GM18858 (cell line): ENCODE results near the gene SNRNP48.

Source experiments
- ATAC-seq: cut with Tn5 transposase; IDR thresholded peaks from one replicate; pipeline ENCODE4 v1.9.1; 2021; ENCODE audit not compliant: unreplicated experiment

SNRNP48 gene

DNA sequence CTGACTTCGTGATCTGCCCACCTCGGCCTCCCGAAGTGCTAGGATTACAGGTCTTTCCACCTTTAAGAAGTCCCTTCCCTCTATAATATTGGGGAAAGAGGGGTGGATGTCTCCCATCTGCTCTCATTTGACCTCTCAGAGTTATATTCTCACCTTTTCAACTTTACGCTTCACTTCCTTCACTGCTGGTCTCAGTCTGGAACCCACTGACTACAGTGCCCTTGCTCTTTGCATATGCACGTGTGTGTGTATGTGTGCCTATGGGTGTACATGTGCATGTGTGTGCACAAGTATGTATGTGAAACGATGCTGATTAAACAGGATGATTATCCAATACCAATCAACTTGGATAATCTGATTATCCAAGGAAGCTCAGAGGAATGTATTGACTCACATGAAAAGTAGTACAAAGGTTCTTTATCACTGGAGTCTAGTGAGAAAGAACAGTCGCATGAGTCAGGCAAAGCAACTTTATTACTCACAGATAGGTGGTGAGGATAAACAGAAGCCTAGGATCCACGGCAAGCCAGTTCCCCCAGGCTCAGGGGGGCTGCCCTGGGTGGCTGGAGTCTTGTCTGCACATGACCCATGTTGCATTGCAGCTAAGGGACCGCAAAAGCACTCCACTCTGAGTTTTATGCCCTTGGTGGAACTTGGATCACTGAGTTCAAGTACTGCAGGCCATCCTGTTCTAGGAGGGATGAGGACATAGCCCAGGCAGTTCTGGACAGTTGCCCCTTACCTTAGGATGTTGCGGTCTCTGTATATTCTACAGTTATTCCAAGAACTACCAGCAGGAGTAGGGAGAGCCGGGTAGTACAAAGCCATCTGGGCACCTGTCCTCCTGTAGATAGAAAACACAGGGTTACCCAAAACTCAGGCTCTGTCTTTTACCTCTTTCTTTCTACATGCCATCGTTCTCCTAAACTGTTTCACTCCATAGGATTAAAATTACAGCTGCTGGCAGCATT is 50.9 kb downstream of the SNRNP48 start:
- ATAC-seq, result no peak

DNA sequence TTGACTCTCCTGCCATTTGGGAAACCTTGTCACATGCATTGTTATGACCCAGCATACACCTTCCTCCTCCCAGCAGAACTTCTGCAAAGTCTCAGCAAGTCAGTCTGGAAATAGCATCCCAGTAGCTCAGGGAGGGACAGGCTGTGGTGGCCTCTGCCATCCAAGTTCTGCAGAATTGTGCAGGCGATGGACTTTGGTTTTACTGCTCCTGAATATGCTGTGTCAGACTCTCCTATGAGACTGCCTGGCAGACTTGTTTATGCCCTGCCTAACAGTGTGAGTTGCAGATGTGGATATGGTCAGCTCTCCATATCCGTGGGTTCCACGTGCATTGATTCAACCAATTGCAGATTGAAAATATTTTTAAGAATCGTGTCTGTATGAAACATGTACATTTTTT is 52.8 kb downstream of the SNRNP48 start:
- no peak for ATAC-seq

DNA sequence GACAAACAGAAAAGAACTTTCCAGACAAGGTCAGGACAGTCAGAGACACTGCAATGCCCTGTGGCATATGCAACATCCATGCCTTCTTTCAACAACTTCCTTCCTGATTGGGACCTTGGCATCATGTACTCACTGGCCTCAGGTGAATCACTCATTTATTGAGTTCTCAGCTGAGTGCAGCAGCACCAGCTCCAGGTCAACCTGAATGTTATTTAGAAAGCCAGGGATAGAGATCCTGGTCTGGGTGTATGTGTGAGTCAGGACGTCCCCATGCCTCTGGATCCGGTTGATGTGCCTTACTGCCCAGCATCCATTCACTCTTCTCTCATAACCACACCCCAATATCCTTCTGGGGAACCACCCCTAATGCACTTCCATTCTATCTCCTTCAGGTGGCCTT is 54.4 kb downstream of the SNRNP48 start:
- no peak for ATAC-seq

DNA sequence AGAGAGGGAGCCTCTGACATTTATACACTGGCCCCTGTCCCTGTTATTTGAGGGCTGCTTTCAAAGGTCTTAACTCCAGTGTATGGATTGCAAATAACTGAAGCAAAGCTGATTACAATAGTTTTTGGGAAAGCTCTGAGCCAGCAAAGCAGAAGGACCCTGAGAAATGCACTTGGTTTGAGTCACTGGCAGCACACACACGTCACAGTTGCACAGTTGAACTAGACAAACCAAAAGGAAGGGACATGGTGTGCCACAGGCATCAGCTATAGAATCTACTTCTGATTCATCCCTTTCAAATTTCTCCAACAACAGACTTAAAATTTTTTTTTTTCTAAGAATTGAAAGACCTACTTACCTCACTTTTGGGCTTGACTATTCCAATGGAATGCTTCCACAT is 56.4 kb downstream of the SNRNP48 start:
- ATAC-seq, result no peak

DNA sequence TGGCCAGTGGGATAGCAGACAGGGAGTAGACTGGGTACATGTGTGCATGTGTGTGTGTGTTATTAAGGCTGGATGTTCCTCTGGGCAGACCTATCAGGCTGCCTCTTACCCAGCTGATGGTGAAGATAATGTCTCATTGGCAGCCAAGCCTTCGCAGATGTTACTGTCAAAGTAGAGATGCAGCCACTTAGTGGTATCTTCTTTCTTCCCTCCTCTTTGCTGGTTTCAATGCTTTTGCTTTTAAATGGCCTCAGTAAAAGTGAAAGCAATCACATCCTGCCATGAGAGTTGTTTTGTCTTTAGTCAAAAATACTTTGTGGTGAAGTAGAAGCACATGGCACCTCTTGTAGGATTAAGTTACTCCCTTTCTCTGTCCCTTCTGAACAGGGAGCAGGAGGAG is 57.5 kb downstream of the SNRNP48 start:
- peak; percentile 73 for ATAC-seq

DNA sequence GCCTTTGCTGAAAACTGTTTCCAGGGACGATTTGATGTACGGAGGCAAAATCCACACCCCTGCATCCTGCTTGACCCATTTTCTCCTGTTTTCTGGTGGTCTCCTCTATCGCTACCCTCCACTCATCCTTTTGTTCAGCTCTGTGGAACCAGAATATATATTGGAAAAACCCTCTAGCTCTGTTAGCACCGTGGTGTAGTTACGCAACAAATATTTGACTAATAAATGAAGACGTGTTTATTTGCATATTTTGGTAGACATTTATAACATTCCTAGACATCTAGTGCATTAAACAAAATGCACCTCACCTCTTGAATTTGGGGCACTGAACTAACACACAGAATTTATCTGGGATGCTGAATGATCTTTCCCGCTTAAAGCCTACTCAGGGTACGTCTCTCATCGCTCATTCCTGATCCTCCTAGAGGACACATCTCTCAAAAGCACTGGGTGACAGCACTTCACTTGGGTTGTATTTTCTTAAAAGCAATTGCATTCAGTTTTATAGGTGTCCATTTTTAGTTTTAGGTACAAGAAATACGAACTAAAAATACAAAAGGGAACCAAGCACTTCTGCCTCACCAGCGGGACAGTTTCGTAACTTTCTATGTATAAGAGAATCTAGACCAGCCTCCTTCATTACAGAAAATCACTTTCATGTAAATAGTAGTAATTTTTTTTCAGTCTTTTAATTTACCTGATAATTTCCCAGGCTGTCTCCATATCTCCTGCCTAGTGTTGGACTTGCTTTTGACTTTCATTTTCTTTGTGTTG is 59.2 kb downstream of the SNRNP48 start:
- no peak for ATAC-seq

DNA sequence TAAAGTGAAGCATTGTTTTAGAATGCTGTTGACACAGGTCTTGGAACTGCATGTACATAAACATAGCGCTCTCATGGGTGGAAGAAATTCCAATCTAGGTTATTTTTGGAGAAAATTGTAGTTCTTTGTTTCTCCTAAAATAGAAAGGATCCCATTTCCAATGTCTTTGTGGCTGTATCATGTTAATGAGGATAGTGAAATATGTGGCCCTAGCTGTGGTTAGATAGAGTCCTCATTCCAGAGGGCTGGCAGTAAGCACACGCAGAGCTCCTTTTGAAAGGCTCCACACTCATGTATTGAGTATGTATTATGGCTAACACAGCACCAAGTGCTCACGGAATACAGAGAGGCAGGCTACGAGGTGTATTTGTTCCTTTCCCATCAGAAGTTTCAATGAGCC is 60.9 kb downstream of the SNRNP48 start:
- ATAC-seq, result no peak

DNA sequence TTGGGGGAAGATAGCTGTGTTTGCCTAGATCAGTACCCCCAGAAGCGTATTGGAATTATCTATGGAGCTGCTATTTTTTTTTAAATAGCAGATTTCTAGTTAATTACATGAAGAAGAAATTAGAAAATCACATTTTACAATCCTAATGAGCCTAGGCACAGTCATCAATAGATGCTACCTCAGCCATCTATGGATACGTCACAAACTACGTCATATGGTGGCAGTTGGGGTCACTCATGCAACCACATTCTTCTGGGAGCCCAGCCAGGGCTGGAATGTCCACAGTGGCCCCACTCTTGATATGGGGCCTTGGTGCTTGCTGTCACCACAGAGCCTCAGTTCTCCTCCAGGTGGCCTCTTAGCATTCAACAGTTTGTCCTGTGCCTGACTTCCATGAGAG is 63.0 kb downstream of the SNRNP48 start:
- ATAC-seq, result no peak

DNA sequence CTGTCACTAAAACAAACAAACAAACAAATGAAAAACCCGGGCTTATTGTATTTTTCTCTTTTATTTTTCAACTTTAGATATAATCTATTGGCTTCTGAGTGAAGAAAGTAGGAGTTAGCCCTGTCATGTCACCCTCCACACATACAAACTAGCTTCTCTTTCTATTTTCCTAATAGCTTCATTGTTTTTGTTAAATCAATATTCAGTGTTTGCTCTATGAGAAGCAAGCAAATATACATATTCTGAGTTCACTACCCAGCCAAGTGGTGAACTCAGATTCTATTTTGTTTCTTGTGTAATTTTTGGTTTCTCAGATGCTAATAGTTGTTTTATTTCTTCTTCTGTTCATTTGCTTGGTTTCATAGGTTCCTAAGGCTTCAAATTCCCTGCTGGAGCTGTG is 66.4 kb downstream of the SNRNP48 start:
- no peak for ATAC-seq

DNA sequence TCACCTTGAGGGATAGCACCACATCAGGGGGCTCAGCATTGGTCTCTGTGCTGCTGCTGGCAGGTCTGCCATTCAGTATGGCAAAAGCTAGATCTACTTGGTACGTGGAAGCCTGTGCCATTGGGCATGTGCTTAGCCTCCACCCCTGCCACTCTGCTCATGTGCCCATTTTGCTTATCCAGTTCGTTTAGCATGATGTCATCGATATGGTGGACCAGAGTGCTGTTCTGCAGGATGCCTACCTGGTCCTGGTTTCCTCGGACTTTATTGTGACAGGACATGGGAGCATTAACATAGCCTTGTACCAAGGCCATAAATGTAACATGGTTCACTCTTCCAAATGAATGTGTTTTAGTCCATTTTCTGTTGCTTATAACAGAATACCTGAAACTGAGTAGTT is 68.5 kb downstream of the SNRNP48 start:
- ATAC-seq, result no peak

DNA sequence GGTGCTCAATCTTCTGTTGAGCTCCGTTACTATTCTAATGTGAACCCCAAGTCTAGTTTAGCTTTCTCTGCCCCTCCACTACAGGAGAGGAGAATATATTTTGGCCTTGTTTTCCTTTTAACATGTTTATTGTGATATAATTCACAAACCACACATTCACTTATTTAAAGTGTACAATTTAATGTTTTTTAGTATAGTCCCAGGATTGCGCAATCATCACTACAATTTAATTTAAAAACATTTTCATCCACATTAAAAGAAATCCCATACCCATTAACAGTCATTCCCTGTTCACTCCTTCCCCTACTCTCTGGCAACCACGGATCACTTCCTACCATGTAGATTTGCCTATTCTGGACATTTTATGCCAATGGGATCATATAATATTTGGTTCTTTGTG is 71.4 kb downstream of the SNRNP48 start:
- ATAC-seq, result no peak
